RWPE1 (cell line): ENCODE data around the gene MT1A.
A peak's percentile ranks its signal among the peaks of the same experiment; 100 is the strongest.

Experiments used
- CTCF ChIA-PET: fragments of 350-600 bp; sonication (Branson Sonifier 250); formaldehyde crosslinking; extraction: SDS; loops from one replicate; lab custom pipeline; 2021; lab: Yijun Ruan, JAX
- POLR2A ChIA-PET: fragments of 400-600 bp; formaldehyde crosslinking; extraction: SDS; loops from one replicate; lab custom pipeline; 2020; ENCODE audit warnings: antibody characterized with exemption; ENCODE audit not compliant: low non-redundant PET; lab: Yijun Ruan, JAX
- DNase-seq: peaks from one replicate; pipeline ENCODE4 v3.0.0; 2012; ENCODE audit warnings: low spot score
- H3K27ac ChIP-seq: fragments of 450-650 bp; 2 replicates; pipeline ENCODE4 v1.5.1; 2017
- CTCF ChIP-seq: fragments of 450-650 bp; conservative IDR thresholded peaks from 2 replicates; pipeline ENCODE4 v1.5.1; 2017; ENCODE audit warnings: low read depth, mild to moderate bottlenecking

The MT1A gene

GRCh38 chr16:56684926-56685590 lies 46.6 kb downstream of the MT1A start:
- ChIA-PET POLR2A (interaction anchor here (1.4 to 1.7 kb wide), 2 partner anchors 16 to 76 kb away, joined by 4 to 9 read pairs; partner anchors contain the start of gene MT2A), CTCF (interaction anchor here (1.2 kb wide), 1 partner anchor 105 kb away, joined by 5 read pairs; no protein-coding TSS in a partner anchor)
- no peak for DNase-seq
- peak overlapping the region; percentile 99 for H3K27ac ChIP-seq
- no peak for TF ChIP-seq CTCF

GRCh38 chr16:56686758-56687157 lies 48.3 kb downstream of the MT1A start:
- CTCF ChIA-PET: no interaction called here
- H3K27ac ChIP-seq: peak overlapping the region; percentile 99
- POLR2A ChIA-PET: interaction anchor here (0.7 kb wide), 1 partner anchor 111 kb away, joined by 3 read pairs; no protein-coding TSS in a partner anchor
- DNase-seq: no peak
- no peak for TF ChIP-seq CTCF

GRCh38 chr16:56688762-56689161 lies 50.3 kb downstream of the MT1A start:
- no peak for DNase-seq
- CTCF ChIA-PET: interaction anchor here (0.5 to 1.3 kb wide), 2 partner anchors 13 to 15 kb away, joined by 3 read pairs; no protein-coding TSS in a partner anchor
- no peak for TF ChIP-seq CTCF
- POLR2A ChIA-PET: interaction anchor here (0.7 to 1.0 kb wide), 2 partner anchors 63 to 81 kb away, joined by 3 to 5 read pairs; partner anchors contain the start of genes MT1E and MT2A
- peak overlapping the region; percentile 82 for H3K27ac ChIP-seq

GRCh38 chr16:56689171-56689570 lies 50.7 kb downstream of the MT1A start:
- ChIA-PET CTCF (interaction anchor here (0.5 to 1.3 kb wide), 2 partner anchors 13 to 15 kb away, joined by 3 read pairs; no protein-coding TSS in a partner anchor), POLR2A (interaction anchor here (0.7 to 1.0 kb wide), 2 partner anchors 63 to 81 kb away, joined by 3 to 5 read pairs; partner anchors contain the start of genes MT1E and MT2A)
- peak overlapping the region; percentile 82 for H3K27ac ChIP-seq
- DNase-seq: no peak
- no peak for TF ChIP-seq CTCF
